Skeletal muscle tissue (tissue), 4 donors: ENCODE measurements around the gene ANKS1B. TPM values are rescaled to one million over a fixed set of nuclear protein-coding genes. Genes with fewer than 3 reads are reported as not detected.

Experiments
- H3K27ac ChIP-seq: one replicate; pipeline ENCODE4 v1.7.0; 2013; ENCODE audit warnings: mild to moderate bottlenecking, low read depth, low read length, inconsistent platforms
- H3K27me3 ChIP-seq, 3 donors: one replicate each; pipeline ENCODE4 v1.7.0; 2013; ENCODE audit warnings: low read length in 3 of 3; ENCODE audit not compliant: control insufficient read depth in 3 of 3, insufficient read depth in 3 of 3
- H3K36me3 ChIP-seq, 3 donors: one replicate each; pipeline ENCODE4 v1.7.0; 2013; ENCODE audit warnings: low read length in 3 of 3; ENCODE audit not compliant: control insufficient read depth in 3 of 3, insufficient read depth in 3 of 3
- H3K4me1 ChIP-seq, 3 donors: one replicate each; pipeline ENCODE4 v1.7.0; 2013; ENCODE audit warnings: low read length in 3 of 3, mild to moderate bottlenecking in 3 of 3; ENCODE audit not compliant: control insufficient read depth in 3 of 3, insufficient read depth in 3 of 3
- H3K4me3 ChIP-seq, 3 donors: one replicate each; pipeline ENCODE4 v1.7.0; 2013; ENCODE audit warnings: low read length in 3 of 3
- H3K9ac ChIP-seq, 3 donors: one replicate each; pipeline ENCODE4 v1.7.0; 2013; ENCODE audit warnings: low read length in 3 of 3, mild to moderate bottlenecking in 3 of 3, moderate library complexity in 2 of 3, low read depth in 1 of 3
- H3K9me3 ChIP-seq, 3 donors: one replicate each; pipeline ENCODE4 v1.7.0; 2013; ENCODE audit warnings: low read length in 3 of 3; ENCODE audit not compliant: control insufficient read depth in 3 of 3
- total RNA-seq: library from RNA; depleted of rRNA; stranded (reverse); fragments of >200 nt; gene quantifications from one replicate; pipeline ENCODE4 v1.2.3, GENCODE V29; 2014
- donor health status: Osteomylitis.

ANKS1B gene
- total RNA-seq, 1 donor from 2014 or later: 10.4 TPM

- Histone ChIP-seq H3K9ac (no peak overlapping the region), H3K9me3 (no peaks in the 10 kb centered on the region), H3K27ac (no peak overlapping the region), H3K4me1 (no peaks in the 10 kb centered on the region), H3K4me3 (no peak overlapping the region), H3K27me3 (no peaks in the 10 kb centered on the region), H3K36me3 (no peaks in the 10 kb centered on the region)
Observed at GRCh38 chr12:98797200-98797599, 1187.5 kb downstream of the ANKS1B start.

GRCh38 chr12:98796745-98797144, 1188.0 kb downstream of the ANKS1B start:
- Histone ChIP-seq H3K9me3 (no peaks in the 10 kb centered on the region), H3K27me3 (no peaks in the 10 kb centered on the region), H3K36me3 (no peaks in the 10 kb centered on the region), H3K4me1 (no peaks in the 10 kb centered on the region), H3K4me3 (no peak overlapping the region), H3K9ac (no peak overlapping the region), H3K27ac (no peak overlapping the region)

DNA sequence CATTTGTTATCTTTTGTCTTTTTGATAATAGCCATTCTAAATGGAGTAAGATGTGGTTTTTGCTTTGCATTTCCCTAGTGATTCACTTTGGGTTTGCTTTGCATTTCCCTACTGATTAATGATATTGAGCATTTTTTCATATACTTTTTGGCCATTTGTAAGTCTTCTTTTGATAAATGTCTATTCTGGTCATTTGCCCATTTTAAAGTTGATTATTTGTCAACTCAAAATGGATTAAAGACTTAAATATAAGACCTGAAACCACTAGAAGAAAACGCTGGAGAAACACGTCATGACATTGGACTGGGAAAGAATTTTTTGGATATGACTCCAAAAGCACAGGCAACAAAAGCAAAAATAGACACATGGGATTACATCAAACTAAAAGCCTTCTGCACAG, 1191.6 kb downstream of the ANKS1B start:
- H3K9ac ChIP-seq: no peak overlapping the region
- no peak overlapping the region for H3K27ac ChIP-seq
- no peaks in the 10 kb centered on the region for H3K27me3 ChIP-seq
- no peaks in the 10 kb centered on the region for H3K36me3 ChIP-seq
- H3K4me1 ChIP-seq: no peaks in the 10 kb centered on the region
- H3K9me3 ChIP-seq: no peaks in the 10 kb centered on the region
- H3K4me3 ChIP-seq: no peak overlapping the region

DNA sequence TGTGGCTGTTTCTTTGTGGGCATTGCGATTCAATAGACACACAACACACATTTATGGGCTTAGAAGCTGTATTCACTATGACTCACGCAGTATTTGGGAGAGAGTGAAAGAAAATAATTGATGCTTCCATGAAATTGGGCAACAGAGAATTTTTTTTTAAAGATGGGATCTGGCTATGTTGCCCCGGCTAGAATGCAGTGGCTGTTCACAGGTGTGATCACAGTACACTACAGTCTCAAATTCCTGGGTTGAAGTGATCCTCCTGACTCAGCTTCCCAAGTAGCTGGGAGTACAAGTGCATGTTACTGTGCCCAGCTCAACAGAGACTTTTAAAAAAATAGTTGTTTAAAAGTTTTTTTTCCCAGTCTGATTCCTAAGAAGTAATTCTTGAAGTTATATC, 1193.3 kb downstream of the ANKS1B start:
- Histone ChIP-seq H3K36me3 (no peaks in the 10 kb centered on the region), H3K27me3 (no peaks in the 10 kb centered on the region), H3K4me3 (no peak overlapping the region), H3K4me1 (no peaks in the 10 kb centered on the region), H3K9ac (no peak overlapping the region), H3K27ac (no peak overlapping the region), H3K9me3 (no peaks in the 10 kb centered on the region)

- H3K27me3 ChIP-seq: no peaks in the 10 kb centered on the region
- no peaks in the 10 kb centered on the region for H3K9me3 ChIP-seq
- no peak overlapping the region for H3K9ac ChIP-seq
- H3K36me3 ChIP-seq: no peaks in the 10 kb centered on the region
- H3K27ac ChIP-seq: no peak overlapping the region
- H3K4me3 ChIP-seq: no peak overlapping the region
- no peaks in the 10 kb centered on the region for H3K4me1 ChIP-seq
Observed at GRCh38 chr12:98788396-98788795, 1196.3 kb downstream of the ANKS1B start.

DNA sequence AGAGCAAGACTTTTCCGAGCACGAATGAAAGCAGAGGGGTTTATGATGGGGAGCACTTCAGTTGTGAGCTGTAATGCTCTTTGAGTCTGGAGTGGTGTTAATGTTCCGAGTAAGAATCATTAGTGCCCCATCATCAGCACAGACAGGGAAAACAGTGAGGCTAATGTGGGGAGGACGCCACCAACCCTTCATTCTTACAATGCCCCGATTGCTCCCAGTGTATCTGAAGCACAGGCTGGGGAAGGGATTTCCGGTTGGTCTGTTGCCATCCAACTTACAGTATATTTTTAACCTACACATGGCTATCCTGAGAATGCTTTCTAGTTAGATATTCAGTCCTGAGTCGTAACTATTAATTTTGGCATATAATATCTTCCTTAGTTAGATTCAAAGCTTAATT, 1198.1 kb downstream of the ANKS1B start:
- Histone ChIP-seq H3K9ac (no peak overlapping the region), H3K36me3 (no peaks in the 10 kb centered on the region)

GRCh38 chr12:98783420-98783819, 1201.3 kb downstream of the ANKS1B start:
- H3K4me1 ChIP-seq: no peaks in the 10 kb centered on the region
- no peaks in the 10 kb centered on the region for H3K27me3 ChIP-seq
- no peaks in the 10 kb centered on the region for H3K9me3 ChIP-seq
- no peaks in the 10 kb centered on the region for H3K36me3 ChIP-seq
- no peak overlapping the region for H3K27ac ChIP-seq
- H3K4me3 ChIP-seq: no peak overlapping the region
- H3K9ac ChIP-seq: no peak overlapping the region

More for the DNA sequence above, 1198.1 kb downstream of the ANKS1B start:
- Histone ChIP-seq H3K4me3 (no peak overlapping the region), H3K9me3 (no peaks in the 10 kb centered on the region), H3K27ac (no peak overlapping the region), H3K27me3 (no peaks in the 10 kb centered on the region), H3K4me1 (no peaks in the 10 kb centered on the region)

GRCh38 chr12:98780261-98780660, 1204.5 kb downstream of the ANKS1B start:
- Histone ChIP-seq H3K4me3 (no peak overlapping the region), H3K9me3 (no peaks in the 10 kb centered on the region), H3K27me3 (no peaks in the 10 kb centered on the region)

DNA sequence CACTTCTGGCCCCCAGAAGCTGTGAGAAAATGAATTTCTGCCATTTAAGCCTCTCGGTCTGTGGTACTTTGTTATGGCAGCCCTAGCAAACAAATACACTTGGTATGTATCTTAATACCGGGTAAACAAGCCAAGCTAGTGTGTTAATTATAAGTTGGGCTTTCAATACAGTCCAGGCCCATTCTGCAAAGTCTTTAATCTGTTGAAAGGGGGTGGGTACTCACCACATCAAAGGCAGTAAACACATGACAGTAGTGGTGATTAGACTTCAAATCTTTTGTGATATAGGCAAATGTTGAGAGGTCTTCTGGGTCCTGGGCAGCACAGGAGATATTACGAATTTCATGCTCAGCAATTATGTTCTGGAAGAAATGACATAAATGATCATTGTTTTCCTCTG, 1211.9 kb downstream of the ANKS1B start:
- Histone ChIP-seq H3K36me3 (no peaks in the 10 kb centered on the region), H3K9me3 (no peaks in the 10 kb centered on the region), H3K4me1 (no peaks in the 10 kb centered on the region), H3K27me3 (no peaks in the 10 kb centered on the region), H3K9ac (no peak overlapping the region), H3K27ac (no peak overlapping the region), H3K4me3 (no peak overlapping the region)

More at GRCh38 chr12:98780261-98780660, 1204.5 kb downstream of the ANKS1B start:
- H3K27ac ChIP-seq: no peak overlapping the region
- no peaks in the 10 kb centered on the region for H3K36me3 ChIP-seq
- H3K9ac ChIP-seq: no peak overlapping the region
- no peaks in the 10 kb centered on the region for H3K4me1 ChIP-seq

DNA sequence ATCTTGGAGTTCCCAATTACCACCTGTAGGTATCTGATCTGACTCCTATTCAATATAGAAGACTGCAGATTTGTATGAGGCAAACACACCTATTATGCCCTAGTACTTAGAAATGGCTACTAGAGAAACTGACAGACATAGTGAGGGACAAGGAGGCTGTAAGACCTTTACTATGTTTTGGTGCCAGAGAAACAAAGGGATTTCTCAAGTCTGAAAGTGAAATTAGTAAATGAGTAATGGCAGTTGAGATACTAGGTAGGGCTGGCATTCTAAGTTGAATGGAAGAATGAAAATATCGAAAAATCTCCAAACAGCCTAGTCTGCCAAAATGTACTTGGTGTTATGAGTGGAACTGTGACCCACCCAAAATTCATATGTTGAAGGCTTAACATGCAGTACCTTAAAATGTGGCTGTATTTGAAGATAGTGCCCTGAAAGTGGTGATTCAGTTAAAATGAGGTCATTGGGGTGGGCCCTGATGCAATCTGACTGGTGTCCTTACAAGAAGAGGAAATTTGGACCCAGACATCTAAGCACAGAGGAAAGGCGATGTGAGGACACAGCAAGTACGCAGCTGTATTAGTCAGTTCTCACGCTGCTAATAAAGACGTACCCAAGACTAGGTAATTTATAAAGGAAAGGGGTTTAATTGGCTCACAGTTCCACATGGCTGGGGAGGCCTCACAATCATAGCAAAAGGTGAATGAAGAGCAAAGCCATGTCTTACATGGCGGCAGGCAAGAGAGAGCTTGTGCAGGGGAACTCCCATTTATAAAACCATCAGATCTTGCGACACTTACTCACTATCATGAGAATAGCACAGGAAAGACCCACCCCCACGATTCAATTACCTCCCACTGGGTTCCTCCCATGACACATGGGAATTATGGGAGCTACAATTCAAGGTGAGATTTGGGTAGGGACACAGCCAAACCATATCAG, 1212.7 kb downstream of the ANKS1B start:
- Histone ChIP-seq H3K27me3 (no peaks in the 10 kb centered on the region), H3K9me3 (no peaks in the 10 kb centered on the region), H3K4me1 (no peaks in the 10 kb centered on the region), H3K9ac (no peak overlapping the region), H3K4me3 (no peak overlapping the region), H3K36me3 (no peaks in the 10 kb centered on the region), H3K27ac (no peak overlapping the region)
